CD4-positive, alpha-beta T cell treated with Interleukin-2 at 100 ng/mL for 4 hours (primary cell): ENCODE data around the gene SH2B3.

ENCODE experiments used
- DNase-seq: peaks from one replicate; pipeline ENCODE4 v3.0.0-alpha.2; 2020; ENCODE audit warnings: low spot score

The SH2B3 gene

GRCh38 chr12:111428081-111428727 is 22.5 kb downstream of the SH2B3 start:
- DNase-seq: no peak

GRCh38 chr12:111428728-111429175 is 23.0 kb downstream of the SH2B3 start:
- peak; percentile 36 for DNase-seq

GRCh38 chr12:111429828-111430432 is 24.2 kb downstream of the SH2B3 start:
- DNase-seq: peak; percentile 90

- peak; percentile 76 for DNase-seq
These were observed 25.0 kb downstream of the SH2B3 start for GRCh38 chr12:111430433-111431353.

- no peak for DNase-seq
These were observed 26.0 kb downstream of the SH2B3 start for GRCh38 chr12:111431772-111432171.

- DNase-seq: no peak
These were observed 28.3 kb downstream of the SH2B3 start for GRCh38 chr12:111434049-111434448.

GRCh38 chr12:111434680-111435338 is 29.1 kb downstream of the SH2B3 start:
- DNase-seq: peak; percentile 93

- no peak for DNase-seq
These were observed 30.0 kb downstream of the SH2B3 start for GRCh38 chr12:111435661-111436201.

GRCh38 chr12:111436266-111436665 is 30.5 kb downstream of the SH2B3 start:
- DNase-seq: no peak

GRCh38 chr12:111436811-111437210 is 31.1 kb downstream of the SH2B3 start:
- DNase-seq: no peak

- no peak for DNase-seq
These were observed 32.2 kb downstream of the SH2B3 start for GRCh38 chr12:111437816-111438454.

GRCh38 chr12:111438481-111438880 is 32.8 kb downstream of the SH2B3 start:
- DNase-seq: peak; percentile 49

GRCh38 chr12:111439657-111440151 is 34.0 kb downstream of the SH2B3 start:
- no peak for DNase-seq

GRCh38 chr12:111440152-111440551 is 34.4 kb downstream of the SH2B3 start:
- no peak for DNase-seq

- DNase-seq: no peak
These were observed 34.9 kb downstream of the SH2B3 start for GRCh38 chr12:111440631-111441030.

- no peak for DNase-seq
These were observed 35.6 kb downstream of the SH2B3 start for GRCh38 chr12:111441107-111441928.

- DNase-seq: no peak
These were observed 36.8 kb downstream of the SH2B3 start for GRCh38 chr12:111442301-111443045.

GRCh38 chr12:111443086-111443485 is 37.4 kb downstream of the SH2B3 start:
- DNase-seq: no peak

- DNase-seq: peak; percentile 54
These were observed 37.9 kb downstream of the SH2B3 start for GRCh38 chr12:111443586-111443985.
